GM15510 (cell line): ENCODE results near the gene MEGF11.

Experiments
- POLR2A ChIP-seq: IDR thresholded peaks from 3 replicates; pipeline ENCODE4 v1.6.1; 2011; ENCODE audit warnings: borderline replicate concordance; ENCODE audit not compliant: insufficient read length; ENCODE audit errors: extremely low read depth

The MEGF11 gene

DNA sequence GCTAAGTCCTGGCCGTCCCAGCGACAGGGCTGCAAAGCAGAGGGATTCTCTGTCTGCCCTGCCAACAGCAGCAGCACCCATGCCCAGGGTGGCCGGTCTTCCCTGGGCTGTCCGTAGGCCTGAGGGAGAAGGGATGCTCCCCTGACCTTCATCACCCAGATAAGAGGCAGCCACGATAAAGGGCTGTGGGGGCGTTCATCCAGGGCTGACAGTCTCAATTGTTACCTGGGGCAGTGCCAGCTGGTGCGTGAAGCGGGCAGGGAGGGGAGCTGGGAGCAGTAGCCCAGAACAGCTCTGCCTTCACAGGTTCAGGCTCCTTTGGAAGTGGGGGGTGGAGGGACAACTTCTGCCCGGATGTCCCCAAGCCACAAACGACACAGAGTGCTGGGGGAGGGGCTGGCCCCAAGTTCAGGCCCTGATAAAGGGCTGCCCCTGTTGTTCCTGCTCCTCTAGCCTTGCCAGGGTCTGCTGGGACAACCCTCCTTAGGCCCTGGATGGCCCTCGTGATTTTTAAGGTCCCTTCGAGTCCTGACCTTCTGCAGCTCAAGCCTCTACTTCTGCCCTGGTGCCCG is 289.6 kb downstream of the MEGF11 start:
- TF ChIP-seq POLR2A, result no peak

DNA sequence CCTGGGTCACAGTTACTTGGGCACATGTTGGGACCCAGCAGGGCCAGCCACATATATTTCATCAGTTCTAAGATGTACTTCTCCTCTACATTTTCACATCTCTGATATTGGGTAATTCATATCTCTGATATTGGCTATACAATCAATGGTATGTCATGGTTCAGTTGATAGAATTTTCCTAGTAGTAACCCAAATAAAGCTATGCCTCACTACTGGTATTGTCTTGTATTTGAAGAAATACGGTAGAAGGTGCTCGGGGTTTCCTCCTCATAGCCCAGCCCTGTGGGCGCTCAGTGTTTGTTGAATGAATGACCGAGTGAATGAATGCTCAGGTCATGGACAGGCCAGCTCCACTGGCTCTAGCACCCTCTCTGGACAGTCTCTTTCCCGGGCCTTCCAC is 290.2 kb downstream of the MEGF11 start:
- TF ChIP-seq POLR2A, result no peak

DNA sequence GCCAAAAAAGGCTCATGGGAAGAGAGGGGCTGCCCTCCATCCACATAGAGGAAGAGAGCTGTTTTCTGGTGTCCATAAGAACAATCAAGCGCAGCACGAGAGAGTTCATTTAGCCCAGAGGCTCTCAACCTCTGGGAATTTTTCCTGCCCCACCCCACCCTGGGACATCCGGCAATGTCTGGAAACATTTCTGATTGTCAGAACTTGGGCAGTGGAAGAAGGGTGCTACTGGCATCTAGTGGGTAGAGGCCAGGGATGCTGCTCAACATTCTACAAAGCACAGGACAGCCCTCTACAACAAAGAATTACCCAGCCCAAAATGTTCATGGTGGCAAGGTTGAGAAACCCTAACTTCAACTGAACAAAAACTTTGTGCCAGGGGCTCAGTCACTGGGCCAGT is 291.4 kb downstream of the MEGF11 start:
- no peak for TF ChIP-seq POLR2A

DNA sequence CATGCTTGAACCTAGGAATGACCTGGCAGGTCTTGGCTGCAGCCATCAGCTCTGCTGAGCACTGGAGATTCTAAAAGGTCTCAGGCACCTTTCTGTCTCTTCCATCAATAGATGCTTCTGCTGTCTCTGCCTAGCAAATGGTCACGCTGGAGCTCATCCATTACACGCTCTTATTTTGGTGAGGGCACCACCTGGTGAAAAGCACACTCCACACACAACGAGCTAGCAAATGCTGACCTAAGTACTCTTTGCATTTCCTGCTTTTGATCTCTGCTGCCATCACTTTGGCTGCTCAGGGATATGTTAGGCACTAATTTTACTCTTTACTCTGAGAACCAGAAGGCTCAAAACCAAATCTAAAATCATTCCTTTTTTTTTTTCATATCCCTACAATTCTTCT is 293.0 kb downstream of the MEGF11 start:
- no peak for TF ChIP-seq POLR2A

DNA sequence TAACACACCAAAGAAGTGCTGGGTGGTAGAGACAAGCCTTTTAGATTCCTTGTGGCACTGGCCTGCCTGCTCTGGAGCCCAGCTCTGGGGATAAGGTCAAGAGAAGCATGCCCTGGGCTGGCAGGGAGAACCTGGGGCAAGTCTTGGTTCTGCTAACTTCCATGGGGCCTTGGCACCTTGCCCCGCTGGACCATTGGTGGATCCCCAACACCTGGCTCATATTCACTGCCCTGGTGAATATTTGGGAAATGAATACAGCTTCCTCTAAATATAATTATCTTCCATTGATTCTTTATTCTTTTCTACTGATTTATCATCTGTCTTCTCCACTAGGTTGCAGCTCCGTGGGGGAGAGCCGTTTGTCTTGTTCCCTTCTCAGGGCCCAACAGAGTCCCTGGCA is 294.7 kb downstream of the MEGF11 start:
- no peak for TF ChIP-seq POLR2A

DNA sequence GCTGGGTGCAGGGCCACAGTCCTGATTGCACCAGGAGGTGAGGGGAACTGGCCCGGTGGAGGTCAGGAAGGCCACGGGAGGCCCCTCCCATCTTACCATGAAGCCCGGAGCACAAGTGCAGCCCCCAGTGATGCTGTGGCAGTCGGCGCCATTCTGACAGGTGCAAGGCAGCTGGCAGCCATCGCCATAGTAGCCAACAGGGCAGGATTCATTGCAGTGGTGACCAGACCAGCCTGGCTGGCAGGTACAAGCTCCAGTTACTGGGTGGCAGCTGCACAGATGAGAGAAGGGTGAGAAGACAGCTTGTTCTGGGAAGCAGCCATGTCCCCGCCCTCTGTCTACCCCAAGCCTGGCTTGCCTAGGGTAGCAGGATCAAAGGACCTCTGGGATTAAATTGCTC is 296.1 kb downstream of the MEGF11 start:
- no peak for TF ChIP-seq POLR2A

DNA sequence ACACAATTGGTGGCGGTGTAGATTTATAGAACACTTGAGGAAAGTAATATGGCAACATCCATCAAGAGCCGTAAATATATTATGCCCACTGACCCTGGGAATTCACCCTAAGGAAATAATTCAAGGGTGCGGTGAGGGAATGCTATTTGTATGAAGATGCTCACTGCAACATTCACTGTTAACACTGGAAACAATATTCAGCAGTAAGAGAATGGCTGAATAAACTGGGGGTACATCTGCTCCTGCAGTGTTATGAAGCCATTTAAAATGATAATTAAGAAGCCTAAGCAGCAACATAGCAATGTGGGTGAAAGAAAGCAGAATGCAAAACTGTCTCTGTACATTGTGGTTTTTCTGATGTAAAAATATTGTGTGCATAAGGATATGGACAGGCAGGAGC is 296.7 kb downstream of the MEGF11 start:
- TF ChIP-seq POLR2A, result no peak

DNA sequence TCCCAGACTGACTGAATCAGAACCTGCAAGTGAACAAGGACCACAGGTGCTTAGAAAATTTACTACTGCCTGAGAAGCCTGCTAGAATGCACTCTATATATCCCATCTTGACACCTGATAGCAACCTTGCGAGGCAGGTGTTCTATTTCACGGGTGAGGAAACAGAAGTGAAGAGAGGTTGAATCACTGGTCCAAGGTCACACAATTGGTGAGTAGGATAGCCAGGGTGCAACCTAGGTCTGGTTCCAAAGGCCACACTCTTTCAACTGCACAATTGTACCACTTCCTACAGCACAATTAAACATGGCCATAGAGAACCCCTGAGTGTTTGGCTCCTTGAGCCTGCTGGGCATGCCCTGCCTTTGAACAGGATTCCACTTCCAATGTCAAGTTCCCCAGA is 297.2 kb downstream of the MEGF11 start:
- TF ChIP-seq POLR2A, result no peak

DNA sequence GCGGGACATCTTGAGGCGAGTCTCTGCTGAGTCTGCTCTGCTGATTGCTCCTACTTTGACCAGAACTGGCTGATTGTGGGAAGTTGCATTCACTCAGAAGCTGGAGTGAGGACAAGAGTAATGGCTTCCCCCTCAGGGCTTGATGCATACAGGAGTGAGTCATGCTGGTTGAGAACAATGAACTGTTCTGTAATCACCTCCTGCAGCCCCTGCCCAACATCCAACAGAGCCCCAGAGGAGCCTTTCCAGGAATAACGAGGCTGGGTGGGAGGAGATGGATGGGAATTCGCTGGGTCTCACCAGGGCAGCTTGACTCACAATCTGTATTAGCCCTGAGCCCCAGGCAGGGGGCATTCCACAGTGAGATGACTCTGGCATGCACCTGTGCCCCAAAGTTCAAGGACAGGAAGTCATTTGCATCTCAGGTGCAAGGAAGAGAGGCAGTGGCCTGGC is 299.2 kb downstream of the MEGF11 start:
- TF ChIP-seq POLR2A, result no peak

DNA sequence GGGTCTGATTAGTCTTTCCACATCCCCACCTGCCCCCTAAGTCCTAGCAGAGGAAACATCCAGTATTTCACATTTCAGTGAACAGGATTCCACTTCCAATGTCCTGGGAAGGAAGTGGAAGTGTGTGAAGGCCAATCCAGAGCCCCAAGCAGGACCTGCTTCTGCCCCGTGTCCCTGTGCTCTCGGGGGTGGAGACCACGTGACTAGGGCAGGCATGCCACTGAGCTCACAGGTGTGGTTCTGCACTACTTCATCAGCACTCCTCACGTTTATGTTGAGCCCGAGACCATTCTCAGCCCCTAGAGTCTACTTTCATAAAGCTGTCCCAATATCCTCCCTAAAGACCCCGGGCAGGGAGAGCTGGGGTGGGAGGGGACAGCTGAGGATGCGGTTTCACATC is 299.9 kb downstream of the MEGF11 start:
- no peak for TF ChIP-seq POLR2A

DNA sequence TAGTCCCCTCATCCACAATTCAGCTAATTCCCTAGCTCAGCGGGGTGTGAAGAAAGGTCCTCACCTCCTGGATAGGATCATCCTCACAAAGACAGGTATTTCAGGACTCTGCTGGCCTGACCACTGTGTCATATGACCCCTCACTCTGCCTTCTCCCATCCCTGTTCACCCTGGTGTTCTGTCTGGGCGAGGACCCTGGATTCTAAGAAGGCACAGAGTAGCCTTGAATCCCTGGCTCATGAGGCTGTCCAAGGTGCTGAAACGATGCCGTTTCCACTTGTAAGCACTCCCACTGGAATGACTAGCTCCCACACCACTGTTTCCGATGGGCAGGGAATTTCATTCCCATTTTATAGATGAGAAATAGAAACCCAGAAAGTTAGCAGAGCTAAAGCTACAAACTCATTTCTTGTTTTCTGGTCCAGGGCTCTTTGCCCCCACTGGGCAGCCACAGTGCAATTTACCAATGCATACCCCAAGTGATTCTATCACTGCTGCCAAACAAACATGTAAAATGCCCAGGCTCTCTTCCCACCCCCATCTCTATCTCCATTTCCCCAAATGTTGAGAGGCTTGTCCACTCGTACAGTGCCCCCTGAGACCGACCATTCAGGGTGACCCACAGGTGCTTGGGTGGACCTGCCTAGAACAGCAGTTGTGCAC is 301.0 kb downstream of the MEGF11 start:
- no peak for TF ChIP-seq POLR2A

DNA sequence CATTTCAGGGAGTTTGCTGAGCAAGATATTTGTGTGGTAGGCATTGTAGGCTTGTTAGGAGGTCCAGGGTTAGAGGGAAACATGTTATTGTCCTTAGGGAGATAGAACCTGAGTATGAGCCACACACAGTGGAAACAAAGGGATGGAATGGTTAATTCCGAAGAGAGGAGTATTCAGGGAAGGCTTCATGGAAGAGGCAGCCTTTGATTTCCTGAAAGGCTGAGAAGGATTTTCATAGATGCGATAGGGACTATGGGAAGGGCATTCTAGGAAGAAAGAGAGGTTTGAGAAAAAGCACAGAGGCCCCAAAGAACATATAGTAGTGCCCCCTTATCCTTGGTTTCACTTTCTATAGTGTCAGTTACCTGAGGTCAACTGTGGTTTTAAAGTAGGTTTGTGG is 302.5 kb downstream of the MEGF11 start:
- no peak for TF ChIP-seq POLR2A

DNA sequence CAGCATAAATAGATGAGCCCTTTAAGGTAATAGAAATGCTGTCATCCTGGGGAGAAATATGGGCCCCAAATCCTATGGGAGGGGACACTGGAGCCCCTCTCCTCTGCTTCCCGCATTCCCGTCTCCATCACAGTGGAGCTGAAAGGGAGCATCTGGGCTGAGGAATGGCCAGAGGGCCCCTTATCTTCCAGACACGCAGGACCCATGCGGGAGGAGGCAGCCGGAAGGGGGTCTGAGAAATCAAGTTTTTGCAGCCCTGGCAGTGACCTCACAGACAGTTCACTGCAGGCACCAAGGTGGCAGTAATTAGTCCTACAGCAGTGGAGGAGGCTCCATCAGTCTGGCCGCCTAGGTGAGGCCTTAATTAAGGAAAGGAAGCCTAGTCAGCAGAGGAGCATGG is 304.1 kb downstream of the MEGF11 start:
- no peak for TF ChIP-seq POLR2A

DNA sequence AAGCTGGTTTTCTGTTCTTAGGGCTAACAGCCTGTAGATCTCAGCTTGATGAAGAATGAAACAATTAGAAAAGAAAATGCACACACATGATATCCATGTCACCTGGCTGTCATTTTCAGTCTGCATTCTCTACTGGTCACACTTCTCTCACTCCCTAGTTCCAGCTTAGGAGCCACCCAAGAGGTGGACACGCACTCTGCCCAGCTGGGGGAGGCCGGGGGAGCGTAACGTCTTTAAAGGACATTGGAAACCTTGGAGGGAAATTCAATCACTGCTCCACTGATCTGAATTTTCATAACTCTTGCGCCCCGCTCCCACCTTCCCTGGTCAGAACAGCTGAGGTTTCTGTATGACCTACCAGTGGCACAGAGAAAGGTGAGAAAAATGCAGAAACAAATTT is 304.5 kb downstream of the MEGF11 start:
- TF ChIP-seq POLR2A, result no peak

DNA sequence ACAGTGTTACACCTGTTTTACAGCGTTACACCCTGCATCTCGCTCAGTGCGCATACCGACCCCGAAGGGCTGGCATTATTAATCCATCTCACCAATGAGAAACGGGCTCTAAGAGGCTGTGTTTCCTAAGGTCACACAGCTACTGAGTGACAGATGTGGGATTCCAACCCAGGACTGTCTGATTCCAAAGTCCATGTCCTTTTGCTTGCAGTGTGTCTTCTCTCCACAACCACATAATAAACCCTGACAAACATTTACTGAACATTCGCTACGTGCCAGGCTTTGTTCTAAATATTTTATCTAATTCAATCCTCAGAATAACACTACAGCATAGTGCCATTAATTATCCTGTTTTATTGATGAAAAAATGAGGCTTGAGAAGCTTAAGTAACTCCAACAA is 305.2 kb downstream of the MEGF11 start:
- no peak for TF ChIP-seq POLR2A

DNA sequence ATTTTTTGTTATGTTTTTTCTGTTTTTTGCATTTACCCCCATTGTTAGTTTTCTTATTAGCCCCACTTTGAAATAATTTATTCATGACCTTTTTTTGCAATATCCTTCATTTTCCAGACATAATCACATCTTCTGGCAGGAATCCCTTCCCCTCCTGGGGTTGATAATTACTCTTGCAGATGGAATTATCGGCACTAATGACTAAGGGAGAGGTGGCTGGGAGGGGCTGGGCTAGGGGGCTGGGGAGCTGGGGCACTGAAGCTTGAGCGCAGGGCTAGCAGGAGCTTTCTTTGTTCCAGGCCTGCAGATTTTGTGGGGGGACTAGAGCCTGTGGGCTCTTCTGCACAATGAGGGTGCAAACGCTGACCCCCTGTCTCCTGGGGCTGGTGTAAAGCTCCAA is 306.5 kb downstream of the MEGF11 start:
- TF ChIP-seq POLR2A, result no peak
